T-helper 17 cell (primary cell): ENCODE results near the gene STIL. TPM values are rescaled to one million over a fixed set of nuclear protein-coding genes. Genes with fewer than 3 reads are reported as not detected.
"Not testable (repeated sequence)": the region's sequence is repeated elsewhere in the genome, so short reads cannot be mapped to it uniquely, and the experiment has no call there.

Experiments used
- ATAC-seq: fragments of 150-1000 bp; cut with Tn5 transposase; 2 replicates; pipeline ENCODE4 v1.10.0; 2021; ENCODE audit warnings: mild to moderate bottlenecking, moderate library complexity
- DNase-seq, 3 donors: peaks; one replicate each; pipeline versions ENCODE4 v3.0.0 to v3.0.0-alpha.2; 2020 to 2021
- H3K9me3 ChIP-seq: one replicate; pipeline ENCODE4 v1.7.0; 2013; ENCODE audit warnings: low read length, mild to moderate bottlenecking; ENCODE audit not compliant: control insufficient read depth, poor library complexity, severe bottlenecking
- H3K27ac Mint-ChIP-seq: one replicate; pipeline ENCODE4 v1.8.0; 2022; ENCODE audit warnings: mild to moderate bottlenecking, moderate library complexity, mixed read lengths
- H3K27me3 Mint-ChIP-seq: one replicate; pipeline ENCODE4 v1.8.0; 2022; ENCODE audit warnings: mixed read lengths
- H3K36me3 Mint-ChIP-seq: one replicate; pipeline ENCODE4 v1.8.0; 2022; ENCODE audit warnings: low read depth, mixed read lengths
- H3K4me1 Mint-ChIP-seq: one replicate; pipeline ENCODE4 v1.8.0; 2022; ENCODE audit warnings: mild to moderate bottlenecking, mixed read lengths
- H3K4me3 Mint-ChIP-seq: one replicate; pipeline ENCODE4 v1.8.0; 2022; ENCODE audit warnings: mild to moderate bottlenecking, moderate library complexity, mixed read lengths
- total RNA-seq, 4 donors: library from RNA in 2 of 4; stranded (reverse) in 2 of 4; gene quantifications; one replicate each; pipeline ENCODE4 v1.2.3 and lab custom pipeline; 2022 to 2026

STIL gene
- total RNA-seq, 2 donors from 2014 or later = 1.2 to 2.6 TPM

GRCh38 chr1:47333578-47333921 is 19.6 kb upstream of the STIL start, which contains the start of gene CMPK1:
TSS of gene CMPK1 (plus strand) at chr1:47333790. CDS start at chr1:47333946, 156 bp downstream.
- H3K36me3 Mint-ChIP-seq = no peaks in the 10 kb centered on the region
- no peaks in the 10 kb centered on the region for H3K9me3 ChIP-seq
- peak; percentile 78 for ATAC-seq
- peaks cover 17% of the 10 kb centered on the region for H3K4me1 Mint-ChIP-seq
- peak; percentile 49 to 74 (median 70) for DNase-seq
- peak within 1 kb of the TSS; percentile 89 for H3K27ac Mint-ChIP-seq
- H3K4me3 Mint-ChIP-seq = no peak within 1 kb of the TSS
- H3K27me3 Mint-ChIP-seq = no peaks in the 10 kb centered on the region

GRCh38 chr1:47332779-47333577 is 19.0 kb upstream of the STIL start:
- H3K4me3 Mint-ChIP-seq = no peak overlapping the region
- H3K36me3 Mint-ChIP-seq = no peaks in the 10 kb centered on the region
- H3K27ac Mint-ChIP-seq = no peak overlapping the region
- H3K9me3 ChIP-seq = no peaks in the 10 kb centered on the region
- peaks cover 12% of the 10 kb centered on the region for H3K4me1 Mint-ChIP-seq
- ATAC-seq (no peak), DNase-seq (no peak)
- H3K27me3 Mint-ChIP-seq = no peaks in the 10 kb centered on the region

- H3K36me3 Mint-ChIP-seq = no peaks in the 10 kb centered on the region
- H3K4me1 Mint-ChIP-seq = peaks cover 12% of the 10 kb centered on the region
- no peak overlapping the region for H3K27ac Mint-ChIP-seq
- no peaks in the 10 kb centered on the region for H3K27me3 Mint-ChIP-seq
- DNase-seq (no peak), ATAC-seq (no peak)
- H3K9me3 ChIP-seq = no peaks in the 10 kb centered on the region
- H3K4me3 Mint-ChIP-seq = no peak overlapping the region
These were observed 17.9 kb upstream of the STIL start for GRCh38 chr1:47331875-47332274.

GRCh38 chr1:47330212-47330611 is 16.3 kb upstream of the STIL start:
- Mint-ChIP-seq H3K4me3 (no peak overlapping the region), H3K27me3 (no peaks in the 10 kb centered on the region), H3K36me3 (no peaks in the 10 kb centered on the region), H3K4me1 (peaks cover 12% of the 10 kb centered on the region), H3K27ac (no peak overlapping the region)
- ATAC-seq = no peak
- no peaks in the 10 kb centered on the region for H3K9me3 ChIP-seq
- no peak for DNase-seq

GRCh38 chr1:47328992-47329391 is 15.0 kb upstream of the STIL start:
- H3K4me1 Mint-ChIP-seq = peaks cover 8% of the 10 kb centered on the region
- H3K36me3 Mint-ChIP-seq = no peaks in the 10 kb centered on the region
- H3K9me3 ChIP-seq = no peaks in the 10 kb centered on the region
- ATAC-seq (no peak), DNase-seq (no peak)
- no peaks in the 10 kb centered on the region for H3K27me3 Mint-ChIP-seq
- no peak overlapping the region for H3K4me3 Mint-ChIP-seq
- H3K27ac Mint-ChIP-seq = no peak overlapping the region

GRCh38 chr1:47326271-47326670 is 12.3 kb upstream of the STIL start:
- Mint-ChIP-seq H3K27me3 (no peaks in the 10 kb centered on the region), H3K27ac (no peak overlapping the region), H3K36me3 (no peaks in the 10 kb centered on the region), H3K4me1 (peaks cover 5% of the 10 kb centered on the region), H3K4me3 (no peak overlapping the region)
- no peak for ATAC-seq
- no peak for DNase-seq
- no peaks in the 10 kb centered on the region for H3K9me3 ChIP-seq

GRCh38 chr1:47325528-47325927 is 11.6 kb upstream of the STIL start:
- DNase-seq = no peak
- Mint-ChIP-seq H3K4me3 (no peak overlapping the region), H3K36me3 (no peaks in the 10 kb centered on the region), H3K27me3 (no peaks in the 10 kb centered on the region), H3K27ac (no peak overlapping the region), H3K4me1 (peaks cover 5% of the 10 kb centered on the region)
- ATAC-seq = no peak
- no peaks in the 10 kb centered on the region for H3K9me3 ChIP-seq

GRCh38 chr1:47324682-47325081 is 10.7 kb upstream of the STIL start:
- Mint-ChIP-seq H3K27ac (no peak overlapping the region), H3K27me3 (no peaks in the 10 kb centered on the region), H3K4me3 (no peak overlapping the region), H3K4me1 (peaks cover 5% of the 10 kb centered on the region), H3K36me3 (no peaks in the 10 kb centered on the region)
- H3K9me3 ChIP-seq = no peaks in the 10 kb centered on the region
- ATAC-seq (no peak), DNase-seq (no peak)

GRCh38 chr1:47323599-47324031 is 9.7 kb upstream of the STIL start:
- peaks cover 5% of the 10 kb centered on the region for H3K4me1 Mint-ChIP-seq
- H3K36me3 Mint-ChIP-seq = no peaks in the 10 kb centered on the region
- ATAC-seq (no peak), DNase-seq (no peak)
- H3K4me3 Mint-ChIP-seq = no peak overlapping the region
- H3K27me3 Mint-ChIP-seq = no peaks in the 10 kb centered on the region
- H3K27ac Mint-ChIP-seq = no peak overlapping the region
- no peaks in the 10 kb centered on the region for H3K9me3 ChIP-seq

- not testable (repeated sequence) for H3K27me3 Mint-ChIP-seq, H3K9me3 ChIP-seq, DNase-seq, H3K4me3 Mint-ChIP-seq, H3K36me3 Mint-ChIP-seq, ATAC-seq, H3K4me1 Mint-ChIP-seq, H3K27ac Mint-ChIP-seq
These were observed 6.0 kb upstream of the STIL start for GRCh38 chr1:47319968-47320367.

- H3K27me3 Mint-ChIP-seq = no peaks in the 10 kb centered on the region
- ATAC-seq (no peak), DNase-seq (no peak)
- H3K9me3 ChIP-seq = no peaks in the 10 kb centered on the region
- no peak overlapping the region for H3K27ac Mint-ChIP-seq
- H3K4me3 Mint-ChIP-seq = no peak overlapping the region
- no peaks in the 10 kb centered on the region for H3K36me3 Mint-ChIP-seq
- peaks cover 10% of the 10 kb centered on the region for H3K4me1 Mint-ChIP-seq
These were observed 3.9 kb upstream of the STIL start for GRCh38 chr1:47317841-47318240.

- no peaks in the 10 kb centered on the region for H3K27me3 Mint-ChIP-seq
- no peaks in the 10 kb centered on the region for H3K9me3 ChIP-seq
- H3K27ac Mint-ChIP-seq = no peak overlapping the region
- peaks cover 3% of the 10 kb centered on the region for H3K36me3 Mint-ChIP-seq
- H3K4me3 Mint-ChIP-seq = no peak overlapping the region
- DNase-seq = no peak
- no peak for ATAC-seq
- peaks cover 13% of the 10 kb centered on the region for H3K4me1 Mint-ChIP-seq
These were observed 4.5 kb downstream of the STIL start for GRCh38 chr1:47309427-47309826.

GRCh38 chr1:47302472-47302871 is 11.5 kb downstream of the STIL start:
- no peak overlapping the region for H3K4me3 Mint-ChIP-seq
- H3K36me3 Mint-ChIP-seq = peaks cover 6% of the 10 kb centered on the region
- H3K27me3 Mint-ChIP-seq = no peaks in the 10 kb centered on the region
- ATAC-seq (no peak), DNase-seq (no peak)
- H3K9me3 ChIP-seq = no peaks in the 10 kb centered on the region
- no peak overlapping the region for H3K27ac Mint-ChIP-seq
- H3K4me1 Mint-ChIP-seq = no peaks in the 10 kb centered on the region

GRCh38 chr1:47298025-47298699 is 15.8 kb downstream of the STIL start:
- Mint-ChIP-seq H3K4me1 (no peaks in the 10 kb centered on the region), H3K27ac (no peak overlapping the region), H3K36me3 (peaks cover 3% of the 10 kb centered on the region), H3K4me3 (no peak overlapping the region), H3K27me3 (no peaks in the 10 kb centered on the region)
- DNase-seq (no peak), ATAC-seq (no peak)
- no peaks in the 10 kb centered on the region for H3K9me3 ChIP-seq
